Activated T-cell treated with anti-CD3 and anti-CD28 coated beads, Interleukin-2, amount 50 U/mL, for 48 hours (primary cell): ENCODE data around the gene AFF2.

ENCODE experiments used
- DNase-seq, 2 experiments: peaks; one replicate each; pipeline ENCODE4 v3.0.0-alpha.2; 2020

AFF2 gene

GRCh38 chrX:149036086-149036485 lies 535.7 kb downstream of the AFF2 start:
- DNase-seq, result no peak

- DNase-seq, result no peak
Observed at GRCh38 chrX:149037281-149037870, 537.0 kb downstream of the AFF2 start.

- DNase-seq, result no peak
Observed at GRCh38 chrX:149039057-149039456, 538.6 kb downstream of the AFF2 start.

GRCh38 chrX:149040873-149041535 lies 540.6 kb downstream of the AFF2 start:
- DNase-seq, result no peak

GRCh38 chrX:149043401-149043800 lies 543.0 kb downstream of the AFF2 start:
- no peak for DNase-seq

- DNase-seq, result no peak
Observed at GRCh38 chrX:149044471-149044870, 544.1 kb downstream of the AFF2 start.

GRCh38 chrX:149045645-149046210 lies 545.3 kb downstream of the AFF2 start:
- no peak for DNase-seq
